Astrocyte of the spinal cord (primary cell): ENCODE data around the gene PIAS1.

Experiments
- DNase-seq: peaks from one replicate; pipeline ENCODE4 v3.0.0; 2011; ENCODE audit warnings: low read depth, low spot score
- H3K4me3 ChIP-seq: 2 replicates; pipeline ENCODE4 v1.5.1; 2011; ENCODE audit warnings: low read depth, mild to moderate bottlenecking, low read length, moderate library complexity
- CTCF ChIP-seq: IDR thresholded peaks from 2 replicates; pipeline ENCODE4 v1.5.1; 2012; ENCODE audit warnings: low read depth, mild to moderate bottlenecking, low read length, inconsistent platforms
- in situ Hi-C: cut with HindIII; loops from 2 replicates; pipeline ENCODE4 v1.10.0; 2017; ENCODE audit warnings: low sequenced_read_pairs

PIAS1 gene

GRCh38 chr15:68175526-68175925 lies 121.4 kb downstream of the PIAS1 start:
- no peak for DNase-seq
- no peak for TF ChIP-seq CTCF
- no peak overlapping the region for H3K4me3 ChIP-seq
- in situ Hi-C loops: no loop called here

DNA sequence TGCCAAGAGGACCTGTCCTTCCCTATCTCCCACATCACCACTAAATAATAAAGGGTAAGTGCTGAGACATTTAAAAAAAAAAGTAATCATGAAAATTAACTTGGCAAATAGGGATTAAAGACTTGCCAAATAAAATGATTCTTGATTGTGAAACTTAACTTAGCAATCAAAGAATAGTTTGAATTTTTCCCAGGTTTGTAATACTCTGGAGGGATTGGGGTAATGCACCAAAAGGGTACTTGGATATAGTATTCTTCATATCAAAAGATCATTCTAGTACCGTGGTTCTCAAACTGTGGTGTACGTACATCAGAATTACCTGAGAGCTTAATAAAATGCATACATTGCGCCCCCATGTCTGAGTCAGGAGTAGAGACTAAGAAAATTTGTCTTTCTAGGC lies 122.5 kb downstream of the PIAS1 start:
- H3K4me3 ChIP-seq: no peak overlapping the region
- TF ChIP-seq CTCF: no peak
- in situ Hi-C loops: no loop called here
- no peak for DNase-seq

- DNase-seq: no peak
- in situ Hi-C loops: no loop called here
- no peak for TF ChIP-seq CTCF
- no peak overlapping the region for H3K4me3 ChIP-seq
Measured at GRCh38 chr15:68177742-68178141, 123.6 kb downstream of the PIAS1 start.

- DNase-seq: no peak
- in situ Hi-C loops: no loop called here
- H3K4me3 ChIP-seq: no peak overlapping the region
- TF ChIP-seq CTCF: no peak
Measured at GRCh38 chr15:68183616-68184315, 129.7 kb downstream of the PIAS1 start.

- DNase-seq: no peak
- no peak for TF ChIP-seq CTCF
- no peak overlapping the region for H3K4me3 ChIP-seq
- in situ Hi-C loops: no loop called here
Measured at GRCh38 chr15:68184616-68185480, 130.7 kb downstream of the PIAS1 start.

DNA sequence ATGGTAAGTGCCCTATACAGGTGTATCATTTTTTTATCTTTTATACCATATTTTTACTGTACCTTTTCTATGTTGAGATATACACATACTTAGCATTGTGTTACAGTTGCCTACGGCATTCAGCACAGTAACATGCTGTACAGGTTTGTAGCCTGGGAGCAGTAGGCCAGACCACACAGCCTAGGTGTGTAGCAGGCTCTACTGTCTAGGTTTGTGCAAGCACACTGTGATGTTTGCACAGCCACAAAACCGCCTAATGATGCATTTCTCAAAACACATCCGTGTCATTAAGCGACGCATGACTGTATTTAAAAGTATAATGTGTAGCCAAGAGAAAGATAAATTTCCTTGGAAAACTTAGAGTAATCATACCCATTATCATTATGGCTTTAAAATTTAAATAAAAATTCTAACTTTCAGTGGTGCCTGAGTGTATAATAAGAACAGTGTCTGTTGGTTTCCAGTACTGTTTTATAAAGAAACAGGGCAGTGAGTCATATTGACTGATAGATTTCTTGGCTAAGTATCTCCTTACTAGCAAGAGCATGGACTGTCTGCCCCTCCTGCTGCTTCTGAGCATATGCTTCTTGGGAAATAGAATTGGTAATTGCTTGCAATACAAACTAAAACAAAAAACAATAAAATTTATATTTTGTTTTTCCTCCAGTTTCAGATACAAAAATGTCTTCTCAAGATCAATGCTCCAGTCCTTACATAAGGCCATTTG lies 132.7 kb downstream of the PIAS1 start:
- in situ Hi-C loops: no loop called here
- DNase-seq: peak; percentile 80
- H3K4me3 ChIP-seq: no peak overlapping the region
- peak; percentile 1 for TF ChIP-seq CTCF
